ENCODE data around the gene GPC3. TPM values are rescaled to one million over a fixed set of nuclear protein-coding genes. Genes with fewer than 3 reads are reported as not detected.

The GPC3 gene
- total and polyA plus RNA-seq, 2 donors, result 22.1 to 192 TPM

- H3K4me1 ChIP-seq (ENCODE audit: insufficient read depth), result no peaks in the 10 kb centered on the region
- WGBS, result 91% methylated on average over 2 of the region's 2 CpGs
- no peaks in the 10 kb centered on the region for H3K36me3 ChIP-seq (ENCODE audit: insufficient read depth)
- no peak overlapping the region for H3K27ac ChIP-seq (ENCODE audit: low read depth)
- H3K4me3 ChIP-seq (ENCODE audit: low read depth, low read length), result no peak overlapping the region
- no peak for DNase-seq (ENCODE audit: extremely low spot score)
These were observed 429.5 kb downstream of the GPC3 start for GRCh38 chrX:133555782-133556458.

DNA sequence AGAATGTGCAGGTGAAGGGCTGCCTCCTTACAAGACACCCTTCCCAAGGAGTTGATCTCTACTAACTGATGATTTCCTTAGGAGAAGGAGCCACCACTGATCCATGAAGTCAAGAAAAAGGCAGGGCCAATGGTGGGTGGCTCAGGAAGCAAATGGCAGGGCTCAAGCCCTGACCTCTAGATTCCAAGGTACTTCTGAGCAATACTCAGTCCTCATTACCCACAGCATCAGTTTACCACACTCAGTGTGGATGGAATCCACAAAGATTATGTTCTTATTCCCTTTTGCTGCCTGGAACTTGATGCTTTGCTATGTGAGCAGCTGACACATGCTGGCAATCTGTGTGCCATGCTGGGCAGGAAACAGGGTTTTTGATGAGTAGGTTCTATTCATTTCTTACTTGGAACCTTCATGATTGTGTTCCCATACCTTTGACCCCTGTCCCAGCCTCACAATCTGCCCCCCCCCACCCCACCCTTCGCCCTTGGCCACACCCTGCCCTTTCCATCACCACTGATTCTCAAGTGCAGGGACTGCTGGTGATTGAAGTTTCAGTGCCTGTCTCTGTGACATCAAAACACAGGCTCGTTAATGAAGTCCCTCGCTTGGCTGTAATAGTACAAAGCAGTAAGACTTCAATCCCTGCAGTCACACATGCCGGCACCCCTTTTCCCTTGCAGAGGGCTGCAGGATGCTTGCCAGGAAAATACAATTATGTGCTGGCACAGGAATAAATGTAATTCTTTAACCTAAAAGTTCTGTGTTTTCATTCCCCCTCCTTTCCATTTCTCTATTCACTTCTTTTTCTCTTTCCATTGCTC, 434.5 kb downstream of the GPC3 start:
- no peaks in the 10 kb centered on the region for H3K4me1 ChIP-seq (ENCODE audit: insufficient read depth)
- H3K27ac ChIP-seq (ENCODE audit: low read depth), result no peak overlapping the region
- H3K4me3 ChIP-seq (ENCODE audit: low read depth, low read length), result no peak overlapping the region
- DNase-seq (ENCODE audit: extremely low spot score), result no peak
- H3K36me3 ChIP-seq (ENCODE audit: insufficient read depth), result no peaks in the 10 kb centered on the region
- WGBS, result 66% methylated on average over 4 of the region's 4 CpGs

- no peaks in the 10 kb centered on the region for H3K36me3 ChIP-seq (ENCODE audit: insufficient read depth)
- no peak overlapping the region for H3K27ac ChIP-seq (ENCODE audit: low read depth)
- no peaks in the 10 kb centered on the region for H3K4me1 ChIP-seq (ENCODE audit: insufficient read depth)
- no peak overlapping the region for H3K4me3 ChIP-seq (ENCODE audit: low read depth, low read length)
- DNase-seq (ENCODE audit: extremely low spot score), result no peak
These were observed 436.0 kb downstream of the GPC3 start for GRCh38 chrX:133549295-133549933.

DNA sequence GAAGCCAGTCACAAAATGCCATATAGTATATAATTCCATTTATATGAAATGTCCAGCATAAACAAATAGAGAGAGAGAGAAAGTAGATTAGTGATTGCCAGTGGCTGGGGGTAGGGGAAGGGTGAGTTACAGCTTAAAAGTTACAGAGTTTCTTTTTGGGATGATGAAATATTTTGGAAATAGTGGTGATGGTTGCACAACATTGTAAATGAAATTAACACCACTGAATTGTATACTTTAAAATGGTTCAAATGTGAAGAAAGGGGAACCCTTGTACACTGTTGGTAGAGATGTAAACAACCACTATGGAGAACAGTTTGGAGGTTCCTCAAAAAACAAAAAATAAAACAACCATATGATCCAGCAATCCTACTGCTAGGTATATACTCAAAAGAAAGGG, 439.0 kb downstream of the GPC3 start:
- DNase-seq (ENCODE audit: extremely low spot score), result no peak

GRCh38 chrX:133544778-133545177, 440.6 kb downstream of the GPC3 start:
- DNase-seq (ENCODE audit: extremely low spot score), result no peak
- H3K4me3 ChIP-seq (ENCODE audit: low read depth, low read length), result no peak overlapping the region
- H3K4me1 ChIP-seq (ENCODE audit: insufficient read depth), result no peaks in the 10 kb centered on the region
- H3K27ac ChIP-seq (ENCODE audit: low read depth), result no peak overlapping the region
- H3K36me3 ChIP-seq (ENCODE audit: insufficient read depth), result no peaks in the 10 kb centered on the region
- 96% methylated on average over 3 of the region's 3 CpGs for WGBS

More for the DNA sequence above, 439.0 kb downstream of the GPC3 start:
- Histone ChIP-seq H3K4me3 (ENCODE audit: low read depth, low read length) (no peak overlapping the region), H3K27ac (ENCODE audit: low read depth) (no peak overlapping the region), H3K4me1 (ENCODE audit: insufficient read depth) (no peaks in the 10 kb centered on the region), H3K36me3 (ENCODE audit: insufficient read depth) (no peaks in the 10 kb centered on the region)

GRCh38 chrX:133544115-133544514, 441.3 kb downstream of the GPC3 start:
- Histone ChIP-seq H3K4me3 (ENCODE audit: low read depth, low read length) (no peak overlapping the region), H3K36me3 (ENCODE audit: insufficient read depth) (no peaks in the 10 kb centered on the region), H3K4me1 (ENCODE audit: insufficient read depth) (no peaks in the 10 kb centered on the region), H3K27ac (ENCODE audit: low read depth) (no peak overlapping the region)
- 51% methylated on average over 3 of the region's 3 CpGs for WGBS
- no peak for DNase-seq (ENCODE audit: extremely low spot score)

- H3K27ac ChIP-seq (ENCODE audit: low read depth), result no peak overlapping the region
These were observed 441.7 kb downstream of the GPC3 start for GRCh38 chrX:133543654-133544053.

GRCh38 chrX:133542476-133542875, 442.9 kb downstream of the GPC3 start:
- Histone ChIP-seq H3K4me3 (ENCODE audit: low read depth, low read length) (no peak overlapping the region), H3K4me1 (ENCODE audit: insufficient read depth) (no peaks in the 10 kb centered on the region), H3K27ac (ENCODE audit: low read depth) (no peak overlapping the region), H3K36me3 (ENCODE audit: insufficient read depth) (no peaks in the 10 kb centered on the region)
- DNase-seq (ENCODE audit: extremely low spot score), result no peak
- 40% methylated on average over 3 of the region's 3 CpGs for WGBS

More at GRCh38 chrX:133543654-133544053, 441.7 kb downstream of the GPC3 start:
- no peaks in the 10 kb centered on the region for H3K36me3 ChIP-seq (ENCODE audit: insufficient read depth)
- DNase-seq (ENCODE audit: extremely low spot score), result no peak
- H3K4me3 ChIP-seq (ENCODE audit: low read depth, low read length), result no peak overlapping the region
- WGBS, result 91% methylated on average over 2 of the region's 2 CpGs
- no peaks in the 10 kb centered on the region for H3K4me1 ChIP-seq (ENCODE audit: insufficient read depth)

DNA sequence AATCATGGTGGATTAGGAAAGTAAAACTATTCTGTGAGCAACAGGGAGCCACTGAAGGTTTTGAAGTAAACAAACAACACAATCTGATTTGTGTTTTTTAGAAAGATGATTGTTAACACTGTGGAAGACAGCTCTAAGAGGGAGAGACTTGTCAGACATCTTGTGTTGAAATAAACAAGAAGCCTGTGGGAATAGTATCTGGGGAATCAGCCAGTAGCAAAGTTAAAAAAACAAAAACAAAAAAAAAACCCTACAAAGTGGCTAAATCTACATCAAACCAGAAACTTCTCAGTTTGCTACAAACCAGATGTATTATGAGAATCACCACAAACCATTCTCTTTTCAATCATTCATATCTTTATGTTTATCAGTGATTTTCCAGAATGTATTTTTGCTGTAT, 444.4 kb downstream of the GPC3 start:
- H3K27ac ChIP-seq (ENCODE audit: low read depth), result no peak overlapping the region
- H3K4me1 ChIP-seq (ENCODE audit: insufficient read depth), result no peaks in the 10 kb centered on the region

GRCh38 chrX:133538148-133538547, 447.2 kb downstream of the GPC3 start:
- no peaks in the 10 kb centered on the region for H3K4me1 ChIP-seq (ENCODE audit: insufficient read depth)
- WGBS, result 79% methylated on average over 4 of the region's 4 CpGs
- H3K36me3 ChIP-seq (ENCODE audit: insufficient read depth), result no peaks in the 10 kb centered on the region
- no peak overlapping the region for H3K27ac ChIP-seq (ENCODE audit: low read depth)
- no peak overlapping the region for H3K4me3 ChIP-seq (ENCODE audit: low read depth, low read length)
- no peak for DNase-seq (ENCODE audit: extremely low spot score)

More for the DNA sequence above, 444.4 kb downstream of the GPC3 start:
- Histone ChIP-seq H3K4me3 (ENCODE audit: low read depth, low read length) (no peak overlapping the region), H3K36me3 (ENCODE audit: insufficient read depth) (no peaks in the 10 kb centered on the region)
- no peak for DNase-seq (ENCODE audit: extremely low spot score)

GRCh38 chrX:133537142-133537541, 448.3 kb downstream of the GPC3 start:
- DNase-seq (ENCODE audit: extremely low spot score), result no peak
- 93% methylated on average over 3 of the region's 3 CpGs for WGBS
- Histone ChIP-seq H3K4me1 (ENCODE audit: insufficient read depth) (no peaks in the 10 kb centered on the region), H3K27ac (ENCODE audit: low read depth) (no peak overlapping the region), H3K4me3 (ENCODE audit: low read depth, low read length) (no peak overlapping the region), H3K36me3 (ENCODE audit: insufficient read depth) (no peaks in the 10 kb centered on the region)

DNA sequence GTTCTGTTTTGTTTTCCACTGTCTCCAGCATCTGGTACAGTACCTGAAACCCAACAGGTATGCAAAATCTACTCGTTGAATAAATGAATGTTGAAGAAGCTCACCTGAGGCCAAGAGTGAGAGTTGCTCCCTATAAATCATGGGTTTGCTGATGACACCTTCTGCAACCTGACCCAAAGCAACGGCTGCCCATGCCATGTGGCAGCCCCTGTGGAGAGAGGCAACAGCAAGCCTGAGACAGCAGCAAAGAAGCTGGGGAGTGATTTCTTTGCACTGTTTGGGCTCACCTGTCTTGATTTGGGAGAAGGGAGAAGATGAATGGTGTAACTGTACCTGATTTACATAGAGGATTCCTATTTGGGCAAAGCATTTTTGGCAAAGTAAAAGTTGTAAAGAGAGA, 450.3 kb downstream of the GPC3 start:
- WGBS, result 93% methylated on average over 2 of the region's 2 CpGs
- DNase-seq (ENCODE audit: extremely low spot score), result no peak
- no peaks in the 10 kb centered on the region for H3K4me1 ChIP-seq (ENCODE audit: insufficient read depth)
- H3K27ac ChIP-seq (ENCODE audit: low read depth), result no peak overlapping the region
- H3K36me3 ChIP-seq (ENCODE audit: insufficient read depth), result no peaks in the 10 kb centered on the region
- no peak overlapping the region for H3K4me3 ChIP-seq (ENCODE audit: low read depth, low read length)

DNA sequence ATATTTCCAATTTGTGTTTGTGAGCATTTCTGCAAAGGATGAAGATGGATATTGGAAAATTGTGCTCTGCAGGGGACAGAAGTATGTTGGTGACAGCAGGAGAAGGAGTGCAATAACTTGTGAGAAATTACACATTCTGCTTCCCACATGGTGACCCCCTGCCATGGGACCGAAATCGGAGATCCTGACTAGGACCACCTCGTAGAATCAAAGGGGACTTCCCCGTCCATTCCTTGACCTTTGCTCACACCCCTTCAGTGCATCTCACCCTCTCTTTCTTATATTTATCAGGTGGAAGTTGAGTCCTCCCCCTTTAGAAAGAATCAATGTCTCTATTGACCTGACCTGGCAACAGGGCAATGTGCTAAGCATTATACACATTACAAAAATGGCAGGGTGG, 451.2 kb downstream of the GPC3 start:
- DNase-seq (ENCODE audit: extremely low spot score), result no peak
- Histone ChIP-seq H3K4me1 (ENCODE audit: insufficient read depth) (no peaks in the 10 kb centered on the region), H3K36me3 (ENCODE audit: insufficient read depth) (no peaks in the 10 kb centered on the region), H3K4me3 (ENCODE audit: low read depth, low read length) (no peak overlapping the region), H3K27ac (ENCODE audit: low read depth) (no peak overlapping the region)
- 96% methylated on average over 4 of the region's 4 CpGs for WGBS

DNA sequence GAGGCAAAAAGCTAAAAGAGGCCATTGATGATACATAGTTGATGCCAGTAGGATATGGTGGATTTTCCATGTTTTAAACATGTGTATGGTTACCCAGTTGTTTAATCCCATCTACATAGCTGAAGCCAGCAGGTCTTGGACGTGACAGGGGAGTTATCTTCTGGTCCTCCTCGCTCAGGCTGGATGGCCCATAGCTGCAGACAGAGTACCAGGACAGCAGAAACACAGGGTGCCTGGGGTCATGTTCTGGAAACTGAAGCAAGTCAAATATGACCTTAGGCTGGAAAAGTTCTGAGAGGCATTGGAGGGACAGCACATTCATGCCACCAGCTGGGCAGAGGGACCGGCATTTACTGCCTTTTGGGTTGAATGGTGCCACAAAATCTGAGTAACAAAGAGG, 452.1 kb downstream of the GPC3 start:
- Histone ChIP-seq H3K36me3 (ENCODE audit: insufficient read depth) (no peaks in the 10 kb centered on the region), H3K27ac (ENCODE audit: low read depth) (no peak overlapping the region), H3K4me1 (ENCODE audit: insufficient read depth) (no peaks in the 10 kb centered on the region), H3K4me3 (ENCODE audit: low read depth, low read length) (no peak overlapping the region)
- no peak for DNase-seq (ENCODE audit: extremely low spot score)
- 97% methylated on average over 3 of the region's 3 CpGs for WGBS
